GM23338 (cell line): ENCODE measurements around the gene ARHGAP4. TPM values are rescaled to one million over a fixed set of nuclear protein-coding genes. Genes with fewer than 3 reads are reported as not detected.

ENCODE experiments used
- ATAC-seq: fragments of 200-7000 bp; cut with Tn5 transposase; 3 replicates; pipeline ENCODE4 v1.9.1; 2020
- DNase-seq: peaks from one replicate; pipeline ENCODE4 v3.0.0-alpha.2; 2015; ENCODE audit warnings: low spot score
- H2AFZ ChIP-seq: fragments of 200-600 bp; sonication (generic); 2 replicates; pipeline ENCODE4 v1.8.0; 2016; ENCODE audit warnings: antibody characterized with exemption, mild to moderate bottlenecking, moderate library complexity
- H3F3A ChIP-seq: fragments of 200-600 bp; sonication (generic); replicated peaks from 2 replicates; pipeline ENCODE4 v1.8.0; 2017; ENCODE audit warnings: antibody characterized with exemption, mixed run types, low read depth
- H3K27ac ChIP-seq: fragments of 200-600 bp; sonication (generic); 2 replicates; pipeline ENCODE4 v1.6.1; 2016; ENCODE audit warnings: low read depth
- H3K27me3 ChIP-seq: fragments of 200-600 bp; sonication (generic); 2 replicates; pipeline ENCODE4 v1.8.0; 2016; ENCODE audit warnings: mild to moderate bottlenecking, mixed run types, moderate library complexity; ENCODE audit not compliant: insufficient read depth
- H3K36me3 ChIP-seq: fragments of 200-600 bp; sonication (generic); 2 replicates; pipeline ENCODE4 v1.8.0; 2016; ENCODE audit warnings: mild to moderate bottlenecking; ENCODE audit not compliant: insufficient read depth
- H3K4me1 ChIP-seq: fragments of 200-600 bp; sonication (generic); 2 replicates; pipeline ENCODE4 v1.8.0; 2016; ENCODE audit warnings: mild to moderate bottlenecking, moderate library complexity; ENCODE audit not compliant: insufficient read depth
- H3K4me2 ChIP-seq: fragments of 200-600 bp; sonication (generic); 2 replicates; pipeline ENCODE4 v1.7.1; 2017; ENCODE audit warnings: mixed run types
- H3K4me3 ChIP-seq: fragments of 200-600 bp; sonication (generic); 2 replicates; pipeline ENCODE4 v1.6.1; 2016; ENCODE audit warnings: mixed run types
- H3K79me2 ChIP-seq: fragments of 200-600 bp; sonication (generic); replicated peaks from 2 replicates; pipeline ENCODE4 v1.8.0; 2017; ENCODE audit warnings: mild to moderate bottlenecking; ENCODE audit not compliant: insufficient read depth
- H3K9me2 ChIP-seq: fragments of 200-600 bp; sonication (generic); 2 replicates; pipeline ENCODE4 v1.8.0; 2017; ENCODE audit not compliant: insufficient read depth
- H4K20me1 ChIP-seq: fragments of 200-600 bp; sonication (generic); replicated peaks from 2 replicates; pipeline ENCODE4 v1.8.0; 2017; ENCODE audit warnings: mild to moderate bottlenecking; ENCODE audit not compliant: insufficient read depth
- H3K27ac Mint-ChIP-seq: 2 replicates; pipeline ENCODE4 v1.8.0; 2020; ENCODE audit warnings: inconsistent platforms, mild to moderate bottlenecking, moderate library complexity, mixed read lengths
- H3K27me3 Mint-ChIP-seq: 3 replicates; pipeline ENCODE4 v1.8.0; 2022; ENCODE audit warnings: low read depth, mild to moderate bottlenecking, moderate library complexity, mixed read lengths, inconsistent platforms; ENCODE audit not compliant: insufficient read depth, poor library complexity
- H3K36me3 Mint-ChIP-seq: 3 replicates; pipeline ENCODE4 v1.8.0; 2021; ENCODE audit warnings: low read depth, mild to moderate bottlenecking, inconsistent platforms, moderate library complexity, mixed read lengths
- H3K4me1 Mint-ChIP-seq: 3 replicates; pipeline ENCODE4 v1.8.0; 2020; ENCODE audit warnings: mild to moderate bottlenecking, inconsistent platforms, mixed read lengths
- H3K4me3 Mint-ChIP-seq: 3 replicates; pipeline ENCODE4 v1.8.0; 2021; ENCODE audit warnings: moderate library complexity, mild to moderate bottlenecking, inconsistent platforms, mixed read lengths
- H3K9me3 Mint-ChIP-seq: 3 replicates; pipeline ENCODE4 v1.8.0; 2020; ENCODE audit warnings: moderate library complexity, mild to moderate bottlenecking, inconsistent platforms, mixed read lengths
- CREB1 ChIP-seq: fragments of 250-450 bp; sonication (Bioruptor Pico); IDR thresholded peaks from 2 replicates; pipeline ENCODE4 v1.5.0; 2020; ENCODE audit warnings: low read depth, mild to moderate bottlenecking, moderate library complexity
- EZH2 ChIP-seq: fragments of 200-600 bp; sonication (generic); IDR thresholded peaks from one replicate; pipeline ENCODE4 v1.8.0; 2017; ENCODE audit warnings: antibody characterized with exemption, mild to moderate bottlenecking, low read depth; ENCODE audit not compliant: unreplicated experiment
- JUNB ChIP-seq: IDR thresholded peaks from one replicate; pipeline ENCODE4 v1.6.1; 2016; ENCODE audit warnings: antibody characterized with exemption; ENCODE audit not compliant: unreplicated experiment
- NANOG ChIP-seq: IDR thresholded peaks from 2 replicates; pipeline ENCODE4 v1.6.1; 2016; ENCODE audit warnings: antibody characterized with exemption, borderline replicate concordance
- POLR2AphosphoS5 ChIP-seq: IDR thresholded peaks from 2 replicates; pipeline ENCODE4 v1.6.1; 2016; ENCODE audit warnings: antibody characterized with exemption, low read depth
- STAT1 ChIP-seq: IDR thresholded peaks from one replicate; pipeline ENCODE4 v1.6.1; 2016; ENCODE audit warnings: antibody characterized with exemption; ENCODE audit not compliant: unreplicated experiment
- ZNF114 ChIP-seq: fragments of 250-450 bp; sonication (Bioruptor Pico); IDR thresholded peaks from 2 replicates; pipeline ENCODE4 v1.5.0; 2020; ENCODE audit warnings: mild to moderate bottlenecking, moderate library complexity
- ZNF331 ChIP-seq: fragments of 250-450 bp; sonication (Bioruptor Pico); IDR thresholded peaks from 2 replicates; pipeline ENCODE4 v1.5.0; 2020; ENCODE audit warnings: low read depth, mild to moderate bottlenecking, moderate library complexity
- polyA plus RNA-seq: library from polyadenylated mRNA; unstranded; fragments of >200 nt; fragmentation: Nextera tagmentation; extraction: Ambion mirVana; gene quantifications from 2 replicates; pipeline ENCODE4 v1.2.1, GENCODE V29; 2016
- total RNA-seq: library from RNA; depleted of rRNA; stranded (reverse); fragments of >200 nt; shearing (Covaris generic); gene quantifications from 2 replicates; pipeline ENCODE4 v1.2.3, GENCODE V29; 2014
- TF ChIP-seq, protein P1 (sequence below): IDR thresholded peaks from one replicate; pipeline ENCODE4 v1.6.1; 2018; ENCODE audit warnings: antibody characterized with exemption; ENCODE audit not compliant: unreplicated experiment
- TF ChIP-seq, protein P2 (sequence below): fragments of 250-450 bp; sonication (Bioruptor Pico); IDR thresholded peaks from 2 replicates; pipeline ENCODE4 v1.5.0; 2020; ENCODE audit warnings: mild to moderate bottlenecking, moderate library complexity
- TF ChIP-seq, protein P3 (sequence below): IDR thresholded peaks from 2 replicates; pipeline ENCODE4 v1.6.1; 2016; ENCODE audit warnings: antibody characterized with exemption

ARHGAP4 gene
- total and polyA plus RNA-seq, 2 experiments from 2014 or later = 21.5 to 59.5 TPM

DNA sequence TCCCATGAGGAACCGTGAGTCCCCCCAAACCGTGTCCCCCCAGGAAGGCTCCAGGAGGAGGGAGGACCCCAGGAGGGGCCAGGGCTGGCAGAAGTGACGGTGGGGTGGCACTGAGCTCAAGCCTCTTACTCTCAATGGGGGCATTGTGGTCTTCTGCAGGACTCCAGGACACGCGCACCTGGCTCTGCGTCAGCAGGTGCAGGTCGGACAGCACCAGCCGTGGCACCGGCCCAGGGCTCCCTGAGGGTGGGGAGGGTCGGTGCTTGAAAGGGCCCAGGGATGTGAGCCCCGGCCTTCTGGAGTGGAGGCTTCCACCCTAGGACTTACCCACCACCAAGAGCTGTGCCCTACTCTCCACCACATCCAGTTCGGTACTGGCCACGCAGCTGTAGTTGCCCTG, 58.4 kb downstream of the ARHGAP4 start (continued):
- TF ChIP-seq, protein P1, sequence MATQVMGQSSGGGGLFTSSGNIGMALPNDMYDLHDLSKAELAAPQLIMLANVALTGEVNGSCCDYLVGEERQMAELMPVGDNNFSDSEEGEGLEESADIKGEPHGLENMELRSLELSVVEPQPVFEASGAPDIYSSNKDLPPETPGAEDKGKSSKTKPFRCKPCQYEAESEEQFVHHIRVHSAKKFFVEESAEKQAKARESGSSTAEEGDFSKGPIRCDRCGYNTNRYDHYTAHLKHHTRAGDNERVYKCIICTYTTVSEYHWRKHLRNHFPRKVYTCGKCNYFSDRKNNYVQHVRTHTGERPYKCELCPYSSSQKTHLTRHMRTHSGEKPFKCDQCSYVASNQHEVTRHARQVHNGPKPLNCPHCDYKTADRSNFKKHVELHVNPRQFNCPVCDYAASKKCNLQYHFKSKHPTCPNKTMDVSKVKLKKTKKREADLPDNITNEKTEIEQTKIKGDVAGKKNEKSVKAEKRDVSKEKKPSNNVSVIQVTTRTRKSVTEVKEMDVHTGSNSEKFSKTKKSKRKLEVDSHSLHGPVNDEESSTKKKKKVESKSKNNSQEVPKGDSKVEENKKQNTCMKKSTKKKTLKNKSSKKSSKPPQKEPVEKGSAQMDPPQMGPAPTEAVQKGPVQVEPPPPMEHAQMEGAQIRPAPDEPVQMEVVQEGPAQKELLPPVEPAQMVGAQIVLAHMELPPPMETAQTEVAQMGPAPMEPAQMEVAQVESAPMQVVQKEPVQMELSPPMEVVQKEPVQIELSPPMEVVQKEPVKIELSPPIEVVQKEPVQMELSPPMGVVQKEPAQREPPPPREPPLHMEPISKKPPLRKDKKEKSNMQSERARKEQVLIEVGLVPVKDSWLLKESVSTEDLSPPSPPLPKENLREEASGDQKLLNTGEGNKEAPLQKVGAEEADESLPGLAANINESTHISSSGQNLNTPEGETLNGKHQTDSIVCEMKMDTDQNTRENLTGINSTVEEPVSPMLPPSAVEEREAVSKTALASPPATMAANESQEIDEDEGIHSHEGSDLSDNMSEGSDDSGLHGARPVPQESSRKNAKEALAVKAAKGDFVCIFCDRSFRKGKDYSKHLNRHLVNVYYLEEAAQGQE = no peak
- TF ChIP-seq CREB1 = no peak
- TF ChIP-seq NANOG = no peak
- no peak for TF ChIP-seq POLR2AphosphoS5

DNA sequence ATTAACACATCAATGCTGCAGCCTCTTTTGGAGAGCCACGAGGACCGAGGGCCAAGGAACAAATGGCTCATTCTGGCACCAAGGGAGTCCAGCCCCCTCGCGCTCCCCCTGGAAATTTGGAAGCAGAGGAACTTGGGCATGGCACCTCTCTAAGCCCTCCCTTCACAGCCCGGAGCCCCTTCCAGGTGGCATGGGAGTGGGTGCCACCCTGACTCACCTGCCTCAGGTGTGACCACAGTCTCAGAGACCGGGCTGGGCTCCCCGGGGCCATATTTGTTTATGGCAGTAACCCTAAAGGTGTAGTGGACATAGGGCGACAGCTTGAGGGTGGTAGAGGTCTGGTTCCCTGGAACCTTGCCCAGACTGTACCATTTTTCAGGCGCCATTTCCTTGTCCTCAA, 58.9 kb downstream of the ARHGAP4 start:
- Histone ChIP-seq H3K79me2 (no peaks in the 10 kb centered on the region), H3K4me1 (no peaks in the 10 kb centered on the region; the same call in 1 of the 2 replicates), H3F3A (no peaks in the 10 kb centered on the region), H3K27me3 (no peaks in the 10 kb centered on the region), H3K36me3 (no peaks in the 10 kb centered on the region), H3K27ac (no peak overlapping the region), H4K20me1 (no peaks in the 10 kb centered on the region), H3K4me3 (no peak overlapping the region), H3K4me2 (no peak overlapping the region), H3K9me2 (no peaks in the 10 kb centered on the region), H2AFZ (no peak overlapping the region)
- no peak overlapping the region for H3K27ac Mint-ChIP-seq
- ATAC-seq (no peak), DNase-seq (no peak)
- no peak overlapping the region for H3K4me3 Mint-ChIP-seq
- H3K27me3 Mint-ChIP-seq = peaks cover 4% of the 10 kb centered on the region
- H3K4me1 Mint-ChIP-seq = peaks cover 14% of the 10 kb centered on the region
- peaks cover 19% of the 10 kb centered on the region for H3K36me3 Mint-ChIP-seq
- H3K9me3 Mint-ChIP-seq = no peaks in the 10 kb centered on the region
- TF ChIP-seq, protein P2, sequence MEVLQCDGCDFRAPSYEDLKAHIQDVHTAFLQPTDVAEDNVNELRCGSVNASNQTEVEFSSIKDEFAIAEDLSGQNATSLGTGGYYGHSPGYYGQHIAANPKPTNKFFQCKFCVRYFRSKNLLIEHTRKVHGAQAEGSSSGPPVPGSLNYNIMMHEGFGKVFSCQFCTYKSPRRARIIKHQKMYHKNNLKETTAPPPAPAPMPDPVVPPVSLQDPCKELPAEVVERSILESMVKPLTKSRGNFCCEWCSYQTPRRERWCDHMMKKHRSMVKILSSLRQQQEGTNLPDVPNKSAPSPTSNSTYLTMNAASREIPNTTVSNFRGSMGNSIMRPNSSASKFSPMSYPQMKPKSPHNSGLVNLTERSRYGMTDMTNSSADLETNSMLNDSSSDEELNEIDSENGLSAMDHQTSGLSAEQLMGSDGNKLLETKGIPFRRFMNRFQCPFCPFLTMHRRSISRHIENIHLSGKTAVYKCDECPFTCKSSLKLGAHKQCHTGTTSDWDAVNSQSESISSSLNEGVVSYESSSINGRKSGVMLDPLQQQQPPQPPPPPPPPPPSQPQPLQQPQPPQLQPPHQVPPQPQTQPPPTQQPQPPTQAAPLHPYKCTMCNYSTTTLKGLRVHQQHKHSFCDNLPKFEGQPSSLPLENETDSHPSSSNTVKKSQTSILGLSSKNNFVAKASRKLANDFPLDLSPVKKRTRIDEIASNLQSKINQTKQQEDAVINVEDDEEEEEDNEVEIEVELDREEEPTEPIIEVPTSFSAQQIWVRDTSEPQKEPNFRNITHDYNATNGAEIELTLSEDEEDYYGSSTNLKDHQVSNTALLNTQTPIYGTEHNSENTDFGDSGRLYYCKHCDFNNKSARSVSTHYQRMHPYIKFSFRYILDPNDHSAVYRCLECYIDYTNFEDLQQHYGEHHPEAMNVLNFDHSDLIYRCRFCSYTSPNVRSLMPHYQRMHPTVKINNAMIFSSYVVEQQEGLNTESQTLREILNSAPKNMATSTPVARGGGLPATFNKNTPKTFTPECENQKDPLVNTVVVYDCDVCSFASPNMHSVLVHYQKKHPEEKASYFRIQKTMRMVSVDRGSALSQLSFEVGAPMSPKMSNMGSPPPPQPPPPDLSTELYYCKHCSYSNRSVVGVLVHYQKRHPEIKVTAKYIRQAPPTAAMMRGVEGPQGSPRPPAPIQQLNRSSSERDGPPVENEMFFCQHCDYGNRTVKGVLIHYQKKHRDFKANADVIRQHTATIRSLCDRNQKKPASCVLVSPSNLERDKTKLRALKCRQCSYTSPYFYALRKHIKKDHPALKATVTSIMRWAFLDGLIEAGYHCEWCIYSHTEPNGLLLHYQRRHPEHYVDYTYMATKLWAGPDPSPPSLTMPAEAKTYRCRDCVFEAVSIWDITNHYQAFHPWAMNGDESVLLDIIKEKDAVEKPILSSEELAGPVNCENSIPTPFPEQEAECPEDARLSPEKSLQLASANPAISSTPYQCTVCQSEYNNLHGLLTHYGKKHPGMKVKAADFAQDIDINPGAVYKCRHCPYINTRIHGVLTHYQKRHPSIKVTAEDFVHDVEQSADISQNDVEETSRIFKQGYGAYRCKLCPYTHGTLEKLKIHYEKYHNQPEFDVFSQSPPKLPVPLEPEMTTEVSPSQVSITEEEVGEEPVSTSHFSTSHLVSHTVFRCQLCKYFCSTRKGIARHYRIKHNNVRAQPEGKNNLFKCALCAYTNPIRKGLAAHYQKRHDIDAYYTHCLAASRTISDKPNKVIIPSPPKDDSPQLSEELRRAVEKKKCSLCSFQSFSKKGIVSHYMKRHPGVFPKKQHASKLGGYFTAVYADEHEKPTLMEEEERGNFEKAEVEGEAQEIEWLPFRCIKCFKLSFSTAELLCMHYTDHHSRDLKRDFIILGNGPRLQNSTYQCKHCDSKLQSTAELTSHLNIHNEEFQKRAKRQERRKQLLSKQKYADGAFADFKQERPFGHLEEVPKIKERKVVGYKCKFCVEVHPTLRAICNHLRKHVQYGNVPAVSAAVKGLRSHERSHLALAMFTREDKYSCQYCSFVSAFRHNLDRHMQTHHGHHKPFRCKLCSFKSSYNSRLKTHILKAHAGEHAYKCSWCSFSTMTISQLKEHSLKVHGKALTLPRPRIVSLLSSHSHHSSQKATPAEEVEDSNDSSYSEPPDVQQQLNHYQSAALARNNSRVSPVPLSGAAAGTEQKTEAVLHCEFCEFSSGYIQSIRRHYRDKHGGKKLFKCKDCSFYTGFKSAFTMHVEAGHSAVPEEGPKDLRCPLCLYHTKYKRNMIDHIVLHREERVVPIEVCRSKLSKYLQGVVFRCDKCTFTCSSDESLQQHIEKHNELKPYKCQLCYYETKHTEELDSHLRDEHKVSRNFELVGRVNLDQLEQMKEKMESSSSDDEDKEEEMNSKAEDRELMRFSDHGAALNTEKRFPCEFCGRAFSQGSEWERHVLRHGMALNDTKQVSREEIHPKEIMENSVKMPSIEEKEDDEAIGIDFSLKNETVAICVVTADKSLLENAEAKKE (CRISPR knock-in tag) = no peak
- no peak for TF ChIP-seq CREB1
- TF ChIP-seq STAT1 = no peak
- no peak for TF ChIP-seq ZNF331 (CRISPR knock-in tag)
- TF ChIP-seq, protein P1 = no peak
- TF ChIP-seq EZH2 = no peak
- TF ChIP-seq, protein P3, sequence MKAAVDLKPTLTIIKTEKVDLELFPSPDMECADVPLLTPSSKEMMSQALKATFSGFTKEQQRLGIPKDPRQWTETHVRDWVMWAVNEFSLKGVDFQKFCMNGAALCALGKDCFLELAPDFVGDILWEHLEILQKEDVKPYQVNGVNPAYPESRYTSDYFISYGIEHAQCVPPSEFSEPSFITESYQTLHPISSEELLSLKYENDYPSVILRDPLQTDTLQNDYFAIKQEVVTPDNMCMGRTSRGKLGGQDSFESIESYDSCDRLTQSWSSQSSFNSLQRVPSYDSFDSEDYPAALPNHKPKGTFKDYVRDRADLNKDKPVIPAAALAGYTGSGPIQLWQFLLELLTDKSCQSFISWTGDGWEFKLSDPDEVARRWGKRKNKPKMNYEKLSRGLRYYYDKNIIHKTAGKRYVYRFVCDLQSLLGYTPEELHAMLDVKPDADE = no peak
- no peak for TF ChIP-seq NANOG
- no peak for TF ChIP-seq JUNB
- no peak for TF ChIP-seq ZNF114 (CRISPR knock-in tag)
- no peak for TF ChIP-seq POLR2AphosphoS5
